ENCODE measurements around the gene CATSPER3. TPM values are rescaled to one million over a fixed set of nuclear protein-coding genes. Genes with fewer than 3 reads are reported as not detected.

The CATSPER3 gene
- total and polyA plus RNA-seq, 9 donors, result 0.25 to 0.86 (median 0.55) TPM

DNA sequence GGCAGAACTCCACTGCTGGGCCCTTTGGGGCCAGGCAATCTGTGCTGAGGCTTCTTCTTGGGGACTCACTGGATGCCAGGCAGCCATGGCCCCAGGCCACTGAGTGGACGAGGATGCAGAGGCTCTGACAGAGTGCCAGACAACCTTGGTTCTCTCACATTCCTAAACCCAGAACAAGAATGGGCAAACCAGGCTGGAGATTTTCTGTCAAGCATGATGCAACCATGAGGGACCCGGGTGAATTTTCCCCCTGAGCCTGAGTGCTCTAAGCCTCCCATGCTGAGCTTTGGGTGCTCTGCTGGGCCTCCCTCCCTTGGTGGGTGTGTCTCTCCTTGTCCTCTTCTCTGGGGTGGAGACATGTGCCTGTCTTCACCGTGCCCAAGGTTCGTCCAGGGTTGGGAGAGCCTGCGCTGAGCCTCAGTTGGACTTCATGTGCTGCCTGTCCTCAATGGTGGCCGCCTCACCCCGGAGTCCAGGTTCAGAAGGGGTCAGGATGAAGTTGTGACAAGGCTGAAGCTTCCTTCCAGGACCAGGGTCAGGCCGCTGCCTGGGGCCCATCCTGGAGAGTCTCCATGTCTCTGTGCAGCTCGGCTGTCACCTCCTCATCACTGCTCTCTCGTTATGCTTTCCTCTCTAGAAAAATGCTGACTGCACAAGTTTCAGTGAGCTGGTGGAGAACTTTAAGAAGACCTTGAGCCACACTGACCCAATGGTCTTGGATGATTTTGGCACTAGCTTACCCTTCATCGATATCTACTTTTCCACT is 42.2 kb downstream of the CATSPER3 start:
- WGBS (ENCODE audit: insufficient coverage), result 82% methylated on average over 10 of the region's 11 CpGs
- no peaks in the 10 kb centered on the region for H3K36me3 ChIP-seq (ENCODE audit: control insufficient read depth, insufficient read depth, low read length)

DNA sequence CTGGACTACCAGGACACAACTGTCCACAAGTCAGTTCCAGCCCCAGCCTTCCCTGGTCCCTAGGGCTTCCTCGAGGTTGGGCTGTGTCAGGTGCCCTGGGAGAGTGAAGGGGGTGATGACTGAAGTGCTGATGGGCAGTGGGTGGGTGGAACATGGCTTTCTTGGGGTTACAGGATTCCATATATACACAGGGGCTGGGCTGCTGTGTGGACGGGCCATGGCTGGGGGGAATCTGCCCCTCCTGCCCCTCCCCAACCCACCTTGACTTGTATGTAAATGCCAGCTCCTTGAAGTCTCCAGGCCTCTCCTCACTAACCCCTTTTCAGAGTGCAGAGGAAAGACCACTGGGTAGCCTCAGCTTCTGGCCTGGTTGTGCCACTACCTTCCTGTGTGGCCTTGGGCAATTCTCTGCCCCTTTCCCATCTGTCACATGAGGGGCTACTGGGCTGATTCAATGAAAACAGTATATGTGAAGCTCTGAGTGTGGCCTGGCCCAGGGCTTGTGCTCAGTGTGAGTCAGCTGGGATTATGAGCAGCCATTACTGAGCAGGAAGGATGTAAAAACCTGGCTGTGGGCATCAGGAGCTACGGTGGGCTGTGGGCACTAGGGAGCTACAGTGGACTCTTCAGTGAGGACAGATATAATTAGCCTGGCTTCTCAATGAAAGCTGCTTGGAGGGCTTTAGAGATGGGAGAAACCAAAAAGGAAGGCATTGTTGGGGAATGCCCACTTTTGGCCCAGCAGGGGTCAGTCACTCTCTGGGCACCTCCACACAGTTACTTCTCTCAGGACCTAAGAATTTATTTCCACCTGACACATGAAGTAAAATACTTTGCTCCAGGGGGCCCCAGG is 43.0 kb downstream of the CATSPER3 start:
- WGBS (ENCODE audit: insufficient coverage), result 88% methylated on average over 1 of the region's 3 CpGs
- Histone ChIP-seq H3K36me3 (ENCODE audit: control insufficient read depth, insufficient read depth, low read length) (no peaks in the 10 kb centered on the region), H3K27me3 (ENCODE audit: control insufficient read depth, insufficient read depth, low read length) (no peaks in the 10 kb centered on the region), H3K9me3 (replicated peaks; ENCODE audit: control insufficient read depth, low read depth, low read length) (no peaks in the 10 kb centered on the region), H3K4me3 (ENCODE audit: low read length) (no peak overlapping the region), H3K27ac (ENCODE audit: low read length) (no peak overlapping the region), H3K4me1 (ENCODE audit: control insufficient read depth, insufficient read depth, low read length) (peaks cover 32% of the 10 kb centered on the region)
- DNase-seq, result no peak

More for the DNA sequence above, 42.2 kb downstream of the CATSPER3 start:
- no peak for DNase-seq
- no peaks in the 10 kb centered on the region for H3K27me3 ChIP-seq (ENCODE audit: control insufficient read depth, insufficient read depth, low read length)
- no peak overlapping the region for H3K4me3 ChIP-seq (ENCODE audit: low read length)
- H3K4me1 ChIP-seq (ENCODE audit: control insufficient read depth, insufficient read depth, low read length), result peaks cover 27% of the 10 kb centered on the region
- no peak overlapping the region for H3K27ac ChIP-seq (ENCODE audit: low read length)
- H3K9me3 ChIP-seq (replicated peaks; ENCODE audit: control insufficient read depth, low read depth, low read length), result no peaks in the 10 kb centered on the region

DNA sequence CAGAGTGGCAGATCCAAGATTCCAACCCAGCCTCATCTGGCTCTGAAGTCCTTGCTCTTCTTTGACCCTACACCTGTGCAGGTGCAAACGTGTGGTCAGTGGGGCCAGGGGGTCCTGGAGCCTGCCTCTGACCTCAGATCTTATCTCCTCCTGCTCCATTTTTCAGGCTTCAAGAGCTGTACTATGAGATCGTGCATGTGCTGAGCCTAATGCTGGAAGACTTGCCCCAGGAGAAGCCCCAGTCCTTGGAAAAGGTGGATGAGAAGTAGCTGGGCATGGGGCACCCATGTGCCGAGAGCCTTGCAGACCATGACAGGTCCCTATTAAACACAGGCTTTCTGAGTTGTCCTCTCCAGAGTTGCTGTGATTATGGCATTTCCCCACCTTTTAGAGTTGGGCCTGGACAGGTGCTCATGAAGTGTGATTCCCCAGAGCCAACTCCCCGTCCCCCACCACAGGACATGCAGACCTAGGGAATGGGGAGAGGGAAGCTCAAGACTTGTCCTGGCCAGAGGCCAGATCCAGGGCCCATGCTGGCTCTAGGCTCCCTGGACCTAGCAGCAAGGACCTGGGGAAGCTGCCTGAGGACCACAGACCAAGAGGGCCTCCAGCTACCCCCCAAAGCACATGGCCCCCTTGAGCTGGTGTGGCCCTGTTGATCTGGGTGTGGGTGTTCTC is 43.8 kb downstream of the CATSPER3 start:
- H3K9me3 ChIP-seq (replicated peaks; ENCODE audit: control insufficient read depth, low read depth, low read length), result no peaks in the 10 kb centered on the region
- H3K4me3 ChIP-seq (ENCODE audit: low read length), result no peak overlapping the region
- H3K27me3 ChIP-seq (ENCODE audit: control insufficient read depth, insufficient read depth, low read length), result no peaks in the 10 kb centered on the region
- H3K36me3 ChIP-seq (ENCODE audit: control insufficient read depth, insufficient read depth, low read length), result no peaks in the 10 kb centered on the region
- WGBS (ENCODE audit: insufficient coverage), result 60% methylated on average over 1 of the region's 4 CpGs
- H3K27ac ChIP-seq (ENCODE audit: low read length), result no peak overlapping the region
- DNase-seq, result no peak
- peaks cover 32% of the 10 kb centered on the region for H3K4me1 ChIP-seq (ENCODE audit: control insufficient read depth, insufficient read depth, low read length)

DNA sequence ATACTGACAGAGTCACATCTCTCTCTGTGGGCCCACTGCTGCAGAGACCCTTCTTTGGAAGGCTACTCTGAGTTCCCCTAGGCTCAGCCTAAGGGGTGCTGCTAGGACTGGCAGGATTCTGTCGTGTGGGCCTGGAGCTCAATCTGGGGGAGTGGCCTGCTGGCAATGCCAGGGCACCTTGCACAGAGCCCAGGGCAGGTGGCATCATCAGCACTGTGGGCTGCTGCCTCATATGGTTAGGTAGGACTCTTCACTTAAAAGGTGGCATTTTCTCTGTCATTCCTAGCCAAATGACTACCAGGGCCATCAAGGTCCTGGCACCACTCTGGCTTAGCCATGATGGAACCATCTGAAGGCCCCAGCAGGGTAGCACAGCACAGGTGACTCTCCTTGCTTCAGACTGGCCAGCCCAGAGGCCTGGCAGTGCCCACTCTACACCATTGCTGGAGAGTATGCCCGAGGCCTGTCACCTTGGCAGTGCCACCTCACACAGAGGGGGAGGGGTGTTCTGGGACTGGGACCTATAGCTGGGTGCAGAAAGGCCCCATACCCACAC is 44.4 kb downstream of the CATSPER3 start:
- no peaks in the 10 kb centered on the region for H3K36me3 ChIP-seq (ENCODE audit: control insufficient read depth, insufficient read depth, low read length)
- no peak overlapping the region for H3K27ac ChIP-seq (ENCODE audit: low read length)
- no peaks in the 10 kb centered on the region for H3K9me3 ChIP-seq (replicated peaks; ENCODE audit: control insufficient read depth, low read depth, low read length)
- no peaks in the 10 kb centered on the region for H3K27me3 ChIP-seq (ENCODE audit: control insufficient read depth, insufficient read depth, low read length)
- H3K4me1 ChIP-seq (ENCODE audit: control insufficient read depth, insufficient read depth, low read length), result peaks cover 34% of the 10 kb centered on the region
- DNase-seq, result no peak
- 100% methylated on average over 1 of the region's 2 CpGs for WGBS (ENCODE audit: insufficient coverage)
- no peak overlapping the region for H3K4me3 ChIP-seq (ENCODE audit: low read length)

DNA sequence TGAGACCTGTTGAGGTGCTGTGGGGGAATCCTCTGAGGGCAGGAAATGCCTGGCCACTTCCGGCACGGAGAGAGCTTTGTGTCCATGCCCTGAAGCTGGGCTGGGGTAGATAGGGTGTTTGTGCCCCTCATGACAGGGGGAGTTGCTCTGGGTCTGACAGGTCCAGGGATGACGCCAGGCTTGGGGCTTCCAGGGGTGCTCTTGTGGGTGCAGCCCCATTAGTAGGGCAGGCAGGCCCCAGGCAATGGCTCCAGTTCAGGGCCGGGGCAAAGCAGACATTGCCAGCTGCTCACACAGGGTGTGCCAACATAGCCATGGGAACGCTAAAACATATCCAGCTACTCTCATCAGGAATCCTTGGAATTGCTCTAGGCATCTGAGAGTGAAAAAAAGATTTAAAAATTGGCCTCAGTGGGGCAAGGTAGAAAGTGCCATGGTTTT is 45.3 kb downstream of the CATSPER3 start:
- Histone ChIP-seq H3K27me3 (ENCODE audit: control insufficient read depth, insufficient read depth, low read length) (no peaks in the 10 kb centered on the region), H3K4me1 (ENCODE audit: control insufficient read depth, insufficient read depth, low read length) (peaks cover 34% of the 10 kb centered on the region), H3K4me3 (ENCODE audit: low read length) (no peak overlapping the region), H3K9me3 (replicated peaks; ENCODE audit: control insufficient read depth, low read depth, low read length) (no peaks in the 10 kb centered on the region), H3K36me3 (ENCODE audit: control insufficient read depth, insufficient read depth, low read length) (no peaks in the 10 kb centered on the region), H3K27ac (ENCODE audit: low read length) (no peak overlapping the region)
- 89% methylated on average over 4 of the region's 5 CpGs for WGBS (ENCODE audit: insufficient coverage)
- DNase-seq, result peak; percentile 66

DNA sequence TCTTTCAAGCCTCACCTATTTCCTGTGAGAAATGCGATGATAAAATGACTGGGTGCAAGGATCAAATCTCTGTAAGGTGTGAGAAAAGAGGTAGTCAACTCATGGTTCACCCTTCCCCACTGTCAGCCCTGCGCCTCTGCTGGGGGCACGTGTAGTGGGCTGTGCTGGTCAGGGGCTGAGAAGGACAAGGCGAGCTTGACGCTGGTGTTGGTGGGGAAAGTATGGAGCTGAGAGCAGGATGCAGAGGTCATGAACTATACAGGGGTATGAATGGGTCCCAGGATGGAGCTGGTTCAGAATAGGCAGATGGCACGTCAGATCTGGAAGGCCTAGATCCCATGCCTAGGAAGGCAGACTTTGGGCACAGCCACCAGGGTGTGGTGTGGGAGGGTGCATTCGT is 45.7 kb downstream of the CATSPER3 start:
- DNase-seq, result no peak
- H3K9me3 ChIP-seq (replicated peaks; ENCODE audit: control insufficient read depth, low read depth, low read length), result no peaks in the 10 kb centered on the region
- peaks cover 34% of the 10 kb centered on the region for H3K4me1 ChIP-seq (ENCODE audit: control insufficient read depth, insufficient read depth, low read length)
- no peaks in the 10 kb centered on the region for H3K36me3 ChIP-seq (ENCODE audit: control insufficient read depth, insufficient read depth, low read length)
- H3K4me3 ChIP-seq (ENCODE audit: low read length), result no peak overlapping the region
- 71% methylated on average over 3 of the region's 7 CpGs for WGBS (ENCODE audit: insufficient coverage)
- H3K27me3 ChIP-seq (ENCODE audit: control insufficient read depth, insufficient read depth, low read length), result no peaks in the 10 kb centered on the region
- H3K27ac ChIP-seq (ENCODE audit: low read length), result no peak overlapping the region

DNA sequence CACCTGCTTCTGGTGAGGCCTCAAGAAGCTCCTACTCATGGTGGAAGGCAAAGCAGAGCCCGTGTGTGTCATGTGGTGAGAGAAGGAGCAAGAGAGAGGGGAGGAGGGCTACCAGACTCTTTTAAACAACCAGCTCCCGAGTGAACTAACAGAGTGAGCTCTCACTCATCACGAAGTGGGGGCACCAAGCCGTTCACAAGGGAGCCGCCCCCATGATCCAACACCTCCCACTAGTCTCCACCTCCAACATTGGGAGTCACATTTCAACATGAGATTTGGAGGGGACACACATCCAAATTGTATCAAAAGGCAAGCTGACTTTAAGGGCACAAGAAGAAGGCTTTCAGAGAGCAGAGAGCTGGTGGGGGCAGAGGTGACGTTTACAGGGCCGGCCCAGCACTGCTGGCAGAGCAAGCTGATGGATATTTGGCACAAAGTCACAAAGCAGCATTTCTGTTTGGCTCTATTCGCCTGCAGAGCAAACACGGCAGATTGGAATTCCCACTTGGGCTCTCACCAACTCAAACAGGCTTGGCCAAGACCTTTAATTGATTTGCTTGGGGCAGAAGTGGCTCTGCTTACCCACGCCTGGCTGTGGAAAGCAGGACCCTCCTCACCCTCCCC is 46.4 kb downstream of the CATSPER3 start:
- peaks cover 3% of the 10 kb centered on the region for H3K27me3 ChIP-seq (ENCODE audit: control insufficient read depth, insufficient read depth, low read length)
- H3K36me3 ChIP-seq (ENCODE audit: control insufficient read depth, insufficient read depth, low read length), result no peaks in the 10 kb centered on the region
- peaks cover 34% of the 10 kb centered on the region for H3K4me1 ChIP-seq (ENCODE audit: control insufficient read depth, insufficient read depth, low read length)
- H3K4me3 ChIP-seq (ENCODE audit: low read length), result no peak overlapping the region
- DNase-seq, result peak; percentile 75
- no peaks in the 10 kb centered on the region for H3K9me3 ChIP-seq (replicated peaks; ENCODE audit: control insufficient read depth, low read depth, low read length)
- no peak overlapping the region for H3K27ac ChIP-seq (ENCODE audit: low read length)
- 59% methylated on average over 5 of the region's 10 CpGs for WGBS (ENCODE audit: insufficient coverage)

DNA sequence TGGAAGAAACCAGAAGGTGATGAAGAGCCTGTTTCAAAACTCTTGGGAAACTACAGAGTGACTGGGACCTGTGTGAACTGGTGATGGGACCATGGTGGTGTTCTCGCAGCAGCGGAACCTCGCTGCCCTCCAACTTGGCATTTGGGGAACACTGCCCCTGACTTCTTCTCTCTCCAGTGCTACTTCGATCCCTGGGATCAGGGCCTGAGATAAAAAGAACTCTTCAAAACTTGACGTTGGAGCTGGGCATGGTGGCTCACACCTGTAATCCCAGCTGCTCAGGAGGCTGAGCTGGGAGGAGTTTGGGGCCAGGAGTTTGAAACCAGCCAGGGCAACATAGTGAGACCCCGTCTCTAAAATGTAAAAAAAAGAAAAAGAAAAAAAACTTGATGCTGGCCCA is 48.2 kb downstream of the CATSPER3 start:
- no peaks in the 10 kb centered on the region for H3K9me3 ChIP-seq (replicated peaks; ENCODE audit: control insufficient read depth, low read depth, low read length)
- H3K27me3 ChIP-seq (ENCODE audit: control insufficient read depth, insufficient read depth, low read length), result peaks cover 3% of the 10 kb centered on the region
- no peak overlapping the region for H3K27ac ChIP-seq (ENCODE audit: low read length)
- H3K4me3 ChIP-seq (ENCODE audit: low read length), result no peak overlapping the region
- no peak for DNase-seq
- WGBS (ENCODE audit: insufficient coverage), result 60% methylated on average over 1 of the region's 6 CpGs
- H3K4me1 ChIP-seq (ENCODE audit: control insufficient read depth, insufficient read depth, low read length), result peaks cover 34% of the 10 kb centered on the region
- no peaks in the 10 kb centered on the region for H3K36me3 ChIP-seq (ENCODE audit: control insufficient read depth, insufficient read depth, low read length)

DNA sequence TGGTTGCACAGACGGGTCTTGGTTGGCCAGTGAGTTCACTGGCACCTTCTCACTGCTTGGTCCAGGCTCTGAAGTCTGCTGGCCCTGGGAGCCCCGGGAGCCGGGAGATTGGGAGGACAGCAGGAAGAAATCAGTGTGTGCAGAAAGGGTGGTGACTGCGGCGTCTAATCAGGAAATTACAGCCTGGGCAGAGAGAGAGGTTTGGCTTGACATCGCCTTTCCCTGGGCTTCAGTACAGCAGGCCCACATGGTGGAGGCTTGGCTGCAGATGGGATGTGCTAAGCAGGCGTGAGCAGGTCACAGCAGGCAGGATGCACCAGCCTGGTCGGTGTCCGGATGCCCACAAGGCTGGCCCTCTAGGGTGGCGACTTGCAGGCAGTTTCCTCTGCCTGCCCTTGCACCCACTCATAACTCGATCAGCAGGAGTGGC is 49.2 kb downstream of the CATSPER3 start:
- WGBS (ENCODE audit: insufficient coverage), result 40% methylated on average over 6 of the region's 11 CpGs
- no peaks in the 10 kb centered on the region for H3K36me3 ChIP-seq (ENCODE audit: control insufficient read depth, insufficient read depth, low read length)
- DNase-seq, result peak; percentile 63
- no peaks in the 10 kb centered on the region for H3K9me3 ChIP-seq (replicated peaks; ENCODE audit: control insufficient read depth, low read depth, low read length)
- peaks cover 3% of the 10 kb centered on the region for H3K27me3 ChIP-seq (ENCODE audit: control insufficient read depth, insufficient read depth, low read length)
- peaks cover 34% of the 10 kb centered on the region for H3K4me1 ChIP-seq (ENCODE audit: control insufficient read depth, insufficient read depth, low read length)
- no peak overlapping the region for H3K4me3 ChIP-seq (ENCODE audit: low read length)
- no peak overlapping the region for H3K27ac ChIP-seq (ENCODE audit: low read length)
